ENCODE data around the gene RANBP9.

The RANBP9 gene

DNA sequence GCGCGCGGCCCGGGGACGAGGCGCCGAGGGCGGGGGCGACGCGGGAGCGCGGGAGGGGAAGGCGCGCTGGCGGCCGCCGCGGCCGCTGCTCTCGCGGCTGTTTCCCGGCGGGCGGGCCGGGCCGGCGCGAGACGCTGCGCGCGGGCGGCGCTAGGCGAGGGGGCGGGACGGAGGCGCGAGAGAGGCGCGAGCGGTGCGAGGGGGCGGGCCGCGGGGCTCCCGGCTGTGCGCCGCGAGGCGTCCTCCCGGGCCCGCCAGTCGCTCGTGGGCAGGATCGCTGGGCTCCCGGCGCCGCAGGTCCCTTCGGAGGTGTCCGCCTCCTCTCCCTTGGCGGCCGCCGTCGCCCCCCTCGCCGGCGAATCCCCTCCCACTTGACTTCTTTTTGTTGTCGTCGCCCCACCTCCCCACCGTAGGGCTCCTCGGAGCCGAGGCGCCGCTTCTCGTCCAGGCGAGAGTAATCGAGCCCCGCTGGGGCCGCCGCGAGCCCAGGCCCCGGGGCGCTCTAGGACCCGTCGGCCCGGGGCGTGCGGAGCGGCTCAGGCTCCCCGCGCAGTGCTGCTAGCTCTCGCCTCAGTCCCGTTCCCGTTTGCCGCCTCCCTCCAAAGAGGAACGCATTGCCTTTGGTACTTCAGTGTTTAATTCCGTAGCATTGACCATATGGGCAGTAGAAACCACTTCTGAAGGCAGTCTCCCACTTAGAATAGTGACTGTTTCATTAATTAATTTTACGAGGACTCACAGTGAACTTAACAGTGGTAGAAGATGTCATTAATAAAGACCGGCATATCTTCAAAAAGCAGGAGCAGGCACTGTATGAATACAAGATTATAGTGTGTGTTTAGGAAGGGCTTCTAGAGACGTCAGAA lies at the start of gene RANBP9:
Gene RANBP9, minus strand, starts transcription at position 103 of the 866 bp plus-strand sequence. CDS start 330 bp downstream, outside the sequence.
- peak; percentile 61 for DNase-seq

DNA sequence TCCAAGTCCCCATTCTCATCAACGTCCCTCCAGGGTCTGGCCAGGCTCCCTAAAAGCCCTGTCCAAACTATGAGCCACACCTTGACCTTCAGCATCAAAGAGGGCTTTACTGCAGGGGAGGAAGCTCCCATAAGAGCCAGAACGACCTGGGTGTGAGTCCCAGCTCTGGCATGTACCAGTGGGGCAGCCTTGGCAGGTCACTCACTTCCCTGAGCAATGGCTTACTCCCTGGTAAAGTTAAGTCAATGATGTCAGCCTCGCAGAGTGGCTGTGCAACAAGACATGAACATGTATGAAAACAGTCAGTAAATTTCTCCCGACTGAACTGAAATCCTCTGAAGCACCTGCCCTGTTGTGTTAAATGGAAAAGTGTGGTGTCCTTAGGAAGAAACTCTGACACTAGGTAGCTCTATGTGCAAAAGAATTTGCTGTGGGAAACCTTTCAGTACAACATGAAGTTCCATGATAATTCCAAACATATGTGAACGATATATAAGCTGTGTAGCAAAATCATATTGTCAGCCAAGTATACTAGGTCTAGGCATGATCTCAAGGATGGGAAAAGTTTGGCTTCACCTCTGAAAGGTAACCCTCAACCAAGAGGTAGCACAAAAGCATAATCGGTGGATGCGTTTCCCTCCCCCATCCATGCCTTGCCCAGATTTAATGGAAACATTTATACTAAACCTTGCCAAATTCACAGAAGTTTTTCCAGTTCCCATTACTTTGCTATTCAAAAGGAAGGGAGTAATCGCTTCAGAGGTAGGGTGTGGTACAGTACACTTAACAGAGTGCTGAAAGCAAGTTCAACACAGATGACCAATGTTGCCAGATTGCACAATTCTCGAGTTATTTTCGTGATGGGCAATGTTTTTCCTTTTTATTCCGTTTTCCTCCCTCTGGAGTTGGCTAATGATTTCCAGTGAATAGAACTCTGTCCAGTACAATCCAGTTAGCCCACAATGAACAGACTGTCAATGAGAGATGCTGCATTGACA lies 49.0 kb upstream of the RANBP9 start:
- no peak for DNase-seq

DNA sequence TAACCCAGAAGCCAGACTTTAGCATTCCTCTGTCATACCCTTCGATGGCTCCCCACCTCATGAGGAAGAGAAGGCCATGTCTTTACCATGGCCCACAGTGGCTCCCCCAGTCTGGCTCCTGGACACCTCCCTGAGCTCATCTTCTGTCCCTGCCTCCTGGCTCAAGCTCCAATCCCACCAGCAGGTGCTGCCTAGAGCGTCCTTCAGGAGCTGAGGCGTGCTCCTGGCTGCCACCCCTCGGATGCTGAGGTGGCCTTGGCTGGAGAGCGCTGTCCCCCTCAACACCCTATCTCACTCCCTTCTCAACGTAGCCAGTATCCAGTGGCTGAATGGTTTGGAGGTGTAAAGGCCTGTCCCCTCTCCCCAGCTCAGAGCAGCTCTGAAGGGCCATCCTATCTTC lies 47.4 kb upstream of the RANBP9 start:
- no peak for DNase-seq

DNA sequence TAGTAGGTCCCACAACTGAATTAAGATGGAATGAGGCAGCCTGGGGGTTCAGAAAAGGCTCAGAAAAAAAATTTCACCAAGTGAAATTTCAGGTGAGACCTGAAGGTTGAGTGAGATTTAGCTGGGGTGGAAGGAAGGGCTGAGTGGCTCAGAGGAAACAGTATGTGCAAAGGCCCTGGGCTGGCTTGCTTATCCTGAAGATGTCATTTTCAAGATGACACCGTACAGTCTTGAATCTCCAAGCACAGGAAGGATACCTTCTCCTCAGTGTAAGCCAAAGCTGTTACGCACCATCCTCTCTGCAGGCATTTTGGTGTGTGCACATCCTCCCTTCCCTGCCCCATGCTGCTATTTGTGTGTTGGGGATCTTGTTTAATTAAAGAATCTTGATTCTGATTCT lies 43.0 kb upstream of the RANBP9 start:
- DNase-seq = no peak

DNA sequence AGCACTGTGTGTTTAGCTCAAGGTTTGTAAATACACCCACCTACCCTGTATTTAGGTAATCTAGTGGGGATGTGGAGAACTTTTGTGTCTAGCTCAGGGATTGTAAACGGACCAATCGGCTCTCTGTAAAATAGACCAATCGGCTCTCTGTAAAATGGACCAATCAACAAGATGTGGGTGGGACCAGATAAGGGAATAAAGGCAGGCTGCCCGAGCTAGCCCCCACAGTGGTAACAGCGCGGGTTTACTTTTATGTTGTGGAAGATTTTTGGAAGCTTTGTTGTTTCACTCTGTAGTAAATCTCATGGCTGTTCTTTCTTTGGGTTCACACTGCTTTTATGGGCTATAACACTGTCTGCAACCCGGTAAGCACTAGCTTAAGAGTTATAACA lies 32.1 kb upstream of the RANBP9 start:
- no peak for DNase-seq

DNA sequence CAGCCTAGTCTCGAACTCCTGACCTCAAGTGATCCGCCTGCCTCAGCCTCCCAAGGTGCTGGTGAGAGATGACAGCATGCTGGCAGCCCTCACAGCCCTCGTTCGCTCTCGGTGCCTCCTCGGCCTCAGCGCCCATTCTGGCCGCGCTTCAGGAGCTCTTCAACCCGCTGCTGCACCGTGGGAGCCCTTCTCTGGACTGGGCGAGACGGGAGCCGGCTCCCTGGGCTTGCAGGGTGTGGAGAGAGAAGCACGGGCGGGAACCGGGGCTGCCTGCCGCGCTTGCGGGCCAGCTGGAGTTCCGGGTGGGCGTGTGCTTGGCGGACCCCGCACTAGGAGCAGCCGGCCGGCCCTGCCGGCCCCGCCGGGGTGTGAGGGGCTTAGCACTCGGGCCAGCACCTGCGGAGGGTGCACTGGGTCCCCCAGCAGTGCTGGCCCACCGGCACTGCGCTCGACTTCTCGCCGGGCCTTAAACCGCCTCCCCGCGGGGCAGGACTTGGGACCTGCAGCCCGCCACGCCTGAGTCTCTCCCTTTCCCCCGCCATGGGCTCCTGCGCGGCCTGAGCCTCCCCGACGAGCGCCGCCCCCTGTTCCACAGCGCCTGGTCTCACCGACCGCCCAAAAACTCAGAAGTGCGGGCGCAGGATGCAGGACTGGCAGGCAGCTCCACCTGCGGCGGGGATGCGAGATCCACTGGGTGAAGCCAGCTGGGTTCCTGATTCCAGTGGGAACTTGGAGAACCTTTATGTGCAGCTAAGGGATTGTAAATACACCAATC lies 31.5 kb upstream of the RANBP9 start:
- no peak for DNase-seq

DNA sequence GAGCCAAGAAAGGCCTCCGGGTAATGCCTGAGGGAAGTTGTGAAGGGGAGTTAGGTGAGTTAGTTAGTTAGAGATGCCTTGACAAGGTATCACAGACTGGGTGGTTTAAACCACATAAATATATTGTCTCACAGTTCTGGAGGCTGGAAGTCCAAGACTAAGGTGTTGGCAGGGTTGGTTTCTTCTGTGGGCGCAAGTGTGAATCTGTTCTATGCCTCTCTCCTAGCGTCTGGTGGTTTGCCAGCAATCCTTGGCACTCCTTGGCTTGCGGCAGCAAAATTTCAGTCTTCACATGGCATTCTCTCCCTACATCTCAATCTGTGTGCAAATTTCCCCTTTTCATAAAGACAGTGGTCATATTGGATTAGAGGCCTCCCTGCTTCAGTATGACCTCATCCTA lies 29.7 kb upstream of the RANBP9 start:
- DNase-seq = no peak

DNA sequence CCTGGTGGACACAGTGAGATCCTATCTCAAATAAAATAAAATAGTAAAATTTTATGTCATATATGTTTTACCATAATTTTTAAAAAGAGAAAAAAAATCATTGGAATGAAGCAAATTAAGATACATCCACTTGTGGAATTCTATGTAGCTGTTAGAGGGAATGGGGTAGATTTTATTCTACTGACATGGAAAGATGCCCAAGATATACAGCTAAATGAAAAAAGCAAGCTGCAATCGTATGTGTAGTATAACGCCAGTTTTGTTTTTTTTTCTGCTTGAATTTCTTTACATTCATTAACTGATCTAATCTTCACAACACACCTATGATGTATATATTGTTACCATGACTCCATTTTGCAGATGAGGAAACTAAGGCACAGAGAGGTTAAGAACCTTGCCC lies 23.4 kb upstream of the RANBP9 start:
- no peak for DNase-seq

DNA sequence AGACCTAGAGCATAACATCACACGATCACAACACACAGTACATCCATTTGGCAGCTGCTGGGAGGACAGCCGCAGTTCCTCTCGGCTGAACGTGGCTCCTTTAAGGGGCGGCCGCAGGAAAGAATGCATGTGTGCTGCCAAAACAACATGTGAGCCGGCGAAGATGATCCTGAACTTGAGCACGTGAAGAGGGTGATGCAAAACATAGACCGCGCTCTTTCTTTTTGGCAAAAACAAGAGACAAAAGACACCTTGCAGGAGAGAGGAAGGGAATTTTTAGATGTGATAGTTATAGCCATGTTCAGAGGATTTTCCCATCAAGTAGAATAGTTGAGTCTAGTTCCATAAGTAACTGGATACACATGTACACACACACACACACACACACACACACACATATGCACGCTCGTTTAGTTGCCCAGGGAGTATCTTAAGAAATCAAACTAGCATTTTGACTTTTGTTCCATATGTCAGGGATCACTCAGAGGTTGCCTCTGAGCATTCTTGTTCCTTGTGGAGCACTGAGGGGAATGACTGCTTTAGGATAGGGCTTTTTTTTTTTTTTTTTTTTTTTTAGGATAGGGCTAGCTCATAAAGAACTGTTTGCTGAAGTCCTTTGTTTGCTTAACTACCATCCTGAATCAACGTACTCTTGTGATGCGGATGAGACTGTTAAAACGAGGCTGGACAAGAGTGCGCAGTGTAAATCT lies 21.7 kb upstream of the RANBP9 start:
- no peak for DNase-seq

DNA sequence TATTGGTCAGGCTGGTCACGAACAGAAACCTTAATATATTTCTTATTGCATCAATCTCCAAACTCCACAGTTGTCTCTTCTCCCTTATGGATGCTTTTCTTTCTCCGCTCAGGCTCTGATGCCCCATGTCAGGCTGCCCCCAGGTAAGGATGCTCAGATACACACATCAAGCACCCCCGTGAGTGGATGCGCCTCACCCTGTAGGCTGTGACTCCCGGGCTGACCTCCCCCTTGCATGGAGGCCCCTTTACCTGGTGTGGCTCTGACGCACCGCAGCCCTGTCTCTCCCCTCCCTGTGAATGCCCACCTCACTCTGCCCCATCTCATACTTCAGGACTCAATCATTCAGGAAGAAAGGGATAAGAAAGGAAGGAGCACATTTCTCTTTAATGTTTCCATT lies 19.1 kb upstream of the RANBP9 start:
- DNase-seq = no peak

DNA sequence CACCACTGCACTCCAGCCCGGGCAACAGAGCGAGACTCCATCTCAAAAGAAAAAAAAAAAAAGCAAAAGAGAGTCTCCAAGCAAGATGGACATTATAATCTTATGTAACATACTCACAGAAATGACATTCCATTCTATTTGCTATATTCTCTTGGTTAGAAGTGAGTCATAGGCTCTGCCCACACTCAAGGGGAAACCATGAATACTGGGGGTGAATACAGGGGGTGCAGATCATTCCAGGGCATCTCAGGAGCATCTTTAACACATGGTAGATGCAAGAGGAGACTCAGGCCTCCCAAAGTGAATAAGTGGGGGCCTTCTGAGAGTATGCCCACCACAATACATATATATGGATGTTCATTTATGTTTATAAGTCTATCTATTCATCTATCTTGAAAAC lies 18.3 kb upstream of the RANBP9 start:
- DNase-seq = no peak

DNA sequence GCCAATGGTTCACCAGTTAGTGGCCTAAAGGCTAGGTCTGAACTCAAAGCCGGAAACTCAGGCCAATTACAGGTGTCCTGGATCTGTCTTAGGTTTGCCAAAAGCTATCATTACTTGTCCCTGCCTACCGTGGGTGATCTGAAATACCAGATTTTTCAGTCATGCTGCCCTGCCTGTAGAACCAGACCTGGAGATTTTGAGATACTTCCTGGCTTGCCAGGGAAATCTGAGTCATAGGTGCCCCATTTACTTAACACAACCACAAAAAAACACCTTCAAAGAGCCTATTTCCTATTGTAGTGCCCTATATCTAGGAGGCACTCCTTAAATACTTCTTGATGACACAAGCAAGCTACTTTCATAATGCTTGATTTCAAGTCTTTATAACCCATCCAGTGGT lies 13.9 kb upstream of the RANBP9 start:
- no peak for DNase-seq

DNA sequence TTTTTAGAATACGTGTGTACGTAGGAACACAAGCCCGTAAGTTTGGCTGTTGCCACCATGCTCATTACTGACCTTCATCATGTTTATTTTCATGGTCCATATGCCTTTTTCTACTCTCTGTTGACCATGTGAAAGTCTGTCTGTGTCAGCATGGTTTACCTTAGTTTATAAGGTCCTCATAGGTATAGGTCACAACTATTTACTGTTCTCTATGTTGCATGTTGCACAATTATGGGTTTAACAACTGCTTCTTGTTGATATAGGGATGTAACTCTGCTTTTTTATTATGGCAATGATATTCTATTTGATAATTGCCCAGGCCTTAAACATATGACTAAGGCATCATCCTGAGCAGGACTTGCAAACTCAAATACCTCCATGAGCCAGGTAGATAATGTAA lies 13.4 kb upstream of the RANBP9 start:
- DNase-seq = no peak

DNA sequence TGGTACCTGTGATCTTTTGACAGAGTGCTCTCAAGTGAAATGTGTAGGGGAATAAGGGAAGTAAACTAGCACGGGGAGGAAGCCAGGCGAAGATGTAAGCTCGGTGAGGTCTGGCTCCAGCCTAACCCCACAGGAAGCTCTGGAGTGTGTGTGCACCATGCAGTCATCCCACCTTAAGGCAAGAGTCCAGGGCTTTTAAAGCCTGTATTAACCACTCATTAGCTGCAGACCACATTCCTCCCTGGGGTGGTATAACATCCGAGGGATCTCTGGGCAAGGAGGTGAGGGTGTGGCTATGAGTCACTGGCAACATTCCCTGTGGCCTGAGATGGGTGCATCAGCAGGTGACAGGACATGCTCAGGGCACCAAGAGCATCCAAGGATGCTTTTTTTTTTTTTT lies 12.5 kb upstream of the RANBP9 start:
- no peak for DNase-seq

DNA sequence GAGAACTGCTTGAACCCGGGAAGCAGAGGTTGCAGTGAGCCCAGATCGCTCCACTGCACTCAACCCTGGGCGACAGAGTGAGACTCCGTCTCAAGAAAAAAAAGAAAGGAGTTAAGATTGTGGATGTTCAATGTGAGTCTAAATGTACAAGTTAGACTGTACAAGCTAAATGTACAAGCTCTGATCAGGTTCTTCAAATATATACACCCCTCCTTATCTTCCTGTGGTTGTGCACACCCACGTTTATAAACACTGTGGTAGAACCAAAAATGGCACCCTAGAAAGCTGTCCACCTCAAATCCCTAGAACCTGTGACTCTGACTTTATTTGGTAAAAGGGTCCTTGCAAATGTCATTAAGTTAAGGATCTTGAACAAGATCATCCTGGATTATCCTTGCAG lies 11.2 kb upstream of the RANBP9 start:
- no peak for DNase-seq

DNA sequence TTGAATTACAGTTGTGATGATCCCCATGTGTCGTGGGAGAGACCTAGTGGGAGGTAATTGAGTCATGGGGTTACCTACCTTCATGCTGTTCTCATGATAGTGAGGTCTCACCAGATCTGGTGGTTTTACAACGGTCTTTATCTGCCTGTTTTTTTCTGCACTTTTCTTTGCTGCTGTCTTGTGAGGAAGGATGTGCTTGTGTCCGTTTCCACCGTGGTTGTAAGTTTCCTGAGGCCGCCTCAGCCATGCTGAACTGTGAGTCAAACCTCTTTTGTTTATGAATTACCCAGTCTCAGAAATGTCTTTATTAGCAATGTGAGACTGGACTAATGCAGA lies 6.5 kb upstream of the RANBP9 start:
- DNase-seq = no peak

DNA sequence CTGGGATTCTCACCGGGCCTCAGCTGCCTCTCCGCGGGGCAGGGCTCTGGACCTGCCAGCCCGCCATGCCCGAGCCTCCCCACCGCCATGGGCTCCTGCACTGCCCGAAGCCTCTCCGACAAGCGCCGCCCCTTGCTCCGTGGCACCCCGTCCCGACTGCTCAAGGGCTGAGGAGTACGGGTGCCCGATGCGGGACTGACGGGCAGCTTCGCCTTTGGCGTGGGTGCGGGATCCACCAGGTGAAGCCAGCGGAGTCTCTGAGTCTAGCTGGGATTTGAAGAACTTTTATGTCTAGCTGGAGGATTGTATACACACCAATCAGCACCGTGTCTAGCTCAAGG lies 5.3 kb upstream of the RANBP9 start:
- no peak for DNase-seq

DNA sequence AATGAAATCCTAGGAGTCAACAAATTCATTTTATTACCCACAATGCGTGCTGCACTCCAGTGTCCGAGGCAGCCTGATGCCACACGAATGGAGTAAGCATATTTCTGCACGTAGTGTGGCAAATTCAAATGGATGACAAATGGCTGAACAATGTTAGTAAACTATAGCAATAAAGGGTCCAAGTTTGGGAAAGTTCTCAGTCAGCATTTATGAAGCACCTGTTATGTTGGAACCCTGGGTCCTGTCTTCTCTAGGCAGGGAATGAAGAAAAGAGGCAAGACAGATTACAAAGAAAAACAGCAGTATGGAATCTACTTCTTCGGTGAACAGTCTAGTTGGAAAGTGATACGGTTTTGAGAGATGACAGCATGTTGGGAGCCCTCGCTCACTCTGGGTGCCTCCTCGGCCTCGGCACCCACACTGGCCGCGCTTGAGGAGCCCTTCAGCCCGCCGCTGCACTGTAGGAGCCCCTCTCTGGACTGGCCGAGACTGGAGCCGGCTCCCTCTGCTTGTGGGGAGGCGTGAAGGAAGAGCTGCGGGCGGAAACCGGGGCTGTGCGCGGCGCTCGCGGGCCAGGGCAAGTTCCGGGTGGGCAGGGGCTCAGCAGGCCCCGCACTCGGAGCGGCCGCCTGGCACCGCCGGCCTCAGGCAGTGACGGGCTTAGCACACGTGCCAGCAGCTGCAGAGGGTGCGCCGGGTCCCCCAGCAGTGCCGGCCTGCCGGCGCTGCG lies 4.8 kb upstream of the RANBP9 start:
- no peak for DNase-seq

DNA sequence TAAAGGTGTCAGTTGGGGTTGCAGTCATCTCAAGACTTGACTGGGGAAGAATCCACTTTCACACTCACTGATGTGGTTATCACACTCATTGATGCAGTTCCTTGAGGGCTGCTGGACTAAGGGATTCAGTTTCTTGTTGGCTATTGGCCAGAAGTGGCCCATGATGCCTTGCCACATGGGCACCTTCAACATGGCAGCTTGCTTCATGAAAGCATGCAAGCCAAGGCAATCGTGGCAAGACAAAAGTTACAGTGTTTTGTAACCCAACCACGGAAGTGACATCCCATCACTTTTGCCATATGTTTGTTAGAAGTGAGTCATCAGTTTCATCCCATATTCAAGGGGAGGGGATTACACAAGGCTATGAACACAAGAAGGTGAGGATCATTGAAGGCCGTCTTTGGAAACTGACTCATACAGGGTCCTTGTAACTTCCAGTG lies 3.8 kb upstream of the RANBP9 start:
- no peak for DNase-seq

DNA sequence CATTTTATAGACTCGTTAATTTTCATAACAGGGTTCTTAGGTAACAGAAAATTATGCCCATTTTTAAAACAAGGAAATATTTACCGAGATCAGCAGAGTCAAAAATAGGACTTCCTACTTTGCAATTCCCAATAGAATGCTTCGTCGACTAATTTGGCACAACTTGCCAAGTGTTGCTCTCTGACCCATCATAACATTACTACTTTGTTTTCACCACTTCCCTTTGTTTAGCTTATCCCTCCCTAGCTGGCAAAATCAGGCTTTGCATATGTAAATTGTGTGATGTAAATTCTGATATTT lies 914 bp upstream of the RANBP9 start:
- DNase-seq = no peak

DNA sequence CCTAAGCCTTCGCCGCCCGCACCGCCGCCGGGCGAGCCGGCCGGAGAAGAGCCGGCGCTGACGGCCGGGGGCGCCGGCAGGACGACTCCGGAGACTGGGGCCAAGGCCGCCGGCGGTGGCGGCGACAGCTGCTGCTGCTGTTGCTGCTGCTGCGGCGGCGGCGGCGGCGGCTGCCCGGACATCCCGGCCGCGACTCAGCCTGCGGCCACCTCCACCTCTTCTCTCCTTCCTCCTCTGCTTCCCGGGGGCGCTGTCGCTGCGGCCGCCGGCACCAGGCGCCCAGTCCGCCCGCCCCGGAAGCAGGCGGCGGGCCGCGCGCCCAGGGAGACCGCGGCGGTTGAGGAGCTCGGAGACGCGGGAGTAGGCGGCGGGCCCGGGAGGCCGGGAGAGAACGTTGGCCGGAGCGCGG lies 307 bp downstream of the RANBP9 start:
- no peak for DNase-seq
